SW 1271 (cell line): ENCODE results near the gene ADTRP.

ENCODE experiments used
- DNase-seq, 2 experiments: peaks; one replicate each; lab custom pipeline; 2025; lab: John Stamatoyannopoulos, UW

Gene ADTRP

GRCh38 chr6:11773013-11773412 is 5.6 kb downstream of the ADTRP start:
- DNase-seq, result no peak

- DNase-seq, result peak; percentile 77 to 94
These were observed 6.3 kb downstream of the ADTRP start for GRCh38 chr6:11772109-11772825.

- DNase-seq, result no peak
These were observed 7.0 kb downstream of the ADTRP start for GRCh38 chr6:11771473-11772048.

GRCh38 chr6:11770546-11771466 is 7.8 kb downstream of the ADTRP start:
- DNase-seq, result peak; percentile 86 to 91

- DNase-seq, result peak in 1 of 2 experiments; percentile 24
These were observed 8.6 kb downstream of the ADTRP start for GRCh38 chr6:11769811-11770545.

DNA sequence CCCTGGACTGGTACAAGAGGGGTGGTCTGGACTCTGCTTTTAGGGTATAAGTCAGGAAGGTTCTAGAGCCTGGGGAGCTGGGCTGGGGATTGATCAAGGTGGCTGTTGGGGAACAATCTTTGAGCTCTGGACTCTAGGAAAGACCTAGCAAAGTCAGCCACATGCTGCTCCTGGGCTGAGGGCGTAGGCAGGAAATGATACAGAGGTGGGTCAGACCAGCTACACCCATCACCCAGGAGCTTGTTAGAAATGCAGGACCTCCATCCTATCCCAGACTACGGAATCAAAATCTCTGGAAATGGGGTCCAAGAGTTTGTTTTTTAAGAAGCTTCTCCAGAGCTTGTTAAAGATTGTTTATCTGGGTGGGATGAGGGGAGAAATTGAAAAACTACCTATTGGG is 9.4 kb downstream of the ADTRP start:
- DNase-seq, result peak in 1 of 2 experiments; percentile 18

DNA sequence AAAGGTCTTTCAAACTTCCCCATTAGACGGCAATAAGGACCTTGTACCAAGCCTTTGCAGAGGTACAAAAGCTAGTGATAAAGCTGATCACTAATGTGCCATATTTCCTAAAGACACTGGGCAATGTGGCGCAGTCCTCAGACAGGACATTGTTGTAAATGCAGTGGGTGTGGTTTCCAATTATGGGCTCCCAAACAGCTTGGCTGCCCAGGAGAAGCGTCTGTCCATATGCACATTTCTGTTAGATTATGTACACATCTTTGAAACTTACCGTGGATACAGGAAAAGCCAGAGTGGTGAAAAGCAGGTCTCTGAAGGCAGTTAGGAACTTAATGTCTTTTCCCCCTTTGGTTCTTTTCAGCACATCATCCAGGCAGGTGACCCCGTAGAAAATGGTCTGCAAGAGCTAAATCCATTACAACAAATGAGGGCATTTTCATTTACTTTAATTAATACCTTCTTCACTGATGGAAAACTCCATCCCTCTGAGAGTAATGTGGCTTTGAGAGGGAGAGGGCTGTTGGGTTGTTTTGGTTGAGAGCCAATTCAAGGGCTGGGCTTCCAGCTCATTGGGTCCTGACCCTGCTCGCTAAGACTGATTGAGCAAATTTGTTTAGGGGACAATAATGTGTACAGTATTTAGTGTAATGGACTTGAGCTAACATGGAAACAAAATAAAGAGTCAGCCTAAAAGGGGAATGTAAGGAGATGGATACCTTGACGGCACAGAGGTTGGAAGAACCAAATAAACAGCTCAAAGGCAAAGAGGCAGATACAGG is 10.4 kb downstream of the ADTRP start:
- DNase-seq, result no peak

DNA sequence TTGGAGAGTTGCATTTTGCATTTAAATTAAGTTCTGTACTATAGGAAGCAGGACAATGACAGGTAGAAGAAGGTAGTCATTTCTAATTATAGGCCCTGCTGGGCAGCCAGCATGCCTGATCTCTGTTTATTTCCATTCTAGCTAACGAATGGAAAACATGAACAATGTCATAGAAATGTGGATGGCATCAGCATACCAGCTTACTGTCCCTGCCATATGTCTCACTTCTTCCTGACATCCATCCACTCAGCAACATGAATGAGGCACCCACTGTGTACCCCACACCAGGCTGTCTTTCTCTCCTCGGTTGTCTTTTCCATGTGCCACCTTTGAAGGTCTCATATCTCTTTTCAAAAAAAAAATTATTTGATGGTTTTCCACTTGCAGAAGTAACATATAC is 11.1 kb downstream of the ADTRP start:
- peak in 1 of 2 experiments; percentile 16 for DNase-seq

GRCh38 chr6:11766589-11767450 is 11.8 kb downstream of the ADTRP start:
- DNase-seq, result peak; percentile 88 to 96

- no peak for DNase-seq
These were observed 12.6 kb downstream of the ADTRP start for GRCh38 chr6:11766043-11766442.

GRCh38 chr6:11764250-11764604 is 14.4 kb downstream of the ADTRP start:
- no peak for DNase-seq

GRCh38 chr6:11763460-11764249 is 14.9 kb downstream of the ADTRP start:
- DNase-seq, result no peak

DNA sequence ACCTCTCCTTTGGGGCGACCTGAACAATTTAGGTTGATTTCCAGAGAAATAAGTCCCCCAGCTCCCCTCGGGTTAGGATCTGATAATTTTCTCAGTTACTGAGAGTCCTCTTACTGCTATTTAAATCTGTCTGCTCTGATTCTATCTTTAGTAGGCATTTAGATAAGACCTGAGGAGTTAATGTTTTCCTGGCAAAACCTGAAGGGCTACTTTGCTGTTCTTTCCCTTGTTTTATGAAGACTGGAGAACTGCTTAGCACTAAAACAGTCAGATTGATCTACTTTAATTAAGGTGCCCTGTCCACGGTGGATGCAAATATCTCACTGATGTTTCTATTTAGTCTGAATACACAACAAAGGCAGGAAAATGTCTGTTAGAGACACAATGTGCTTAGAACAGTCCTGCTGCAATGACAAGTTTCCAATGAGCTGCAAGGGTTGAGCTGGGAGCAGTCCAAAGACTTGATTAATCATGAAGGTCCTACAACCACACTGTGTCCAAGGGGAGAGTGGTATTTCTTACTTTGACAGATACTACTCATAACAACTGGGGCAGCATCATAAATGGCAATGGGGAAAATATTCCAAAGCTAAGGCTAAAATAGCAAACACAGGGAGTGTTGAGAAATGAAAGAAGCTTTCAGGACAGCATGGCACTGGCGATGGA is 15.7 kb downstream of the ADTRP start:
- no peak for DNase-seq

DNA sequence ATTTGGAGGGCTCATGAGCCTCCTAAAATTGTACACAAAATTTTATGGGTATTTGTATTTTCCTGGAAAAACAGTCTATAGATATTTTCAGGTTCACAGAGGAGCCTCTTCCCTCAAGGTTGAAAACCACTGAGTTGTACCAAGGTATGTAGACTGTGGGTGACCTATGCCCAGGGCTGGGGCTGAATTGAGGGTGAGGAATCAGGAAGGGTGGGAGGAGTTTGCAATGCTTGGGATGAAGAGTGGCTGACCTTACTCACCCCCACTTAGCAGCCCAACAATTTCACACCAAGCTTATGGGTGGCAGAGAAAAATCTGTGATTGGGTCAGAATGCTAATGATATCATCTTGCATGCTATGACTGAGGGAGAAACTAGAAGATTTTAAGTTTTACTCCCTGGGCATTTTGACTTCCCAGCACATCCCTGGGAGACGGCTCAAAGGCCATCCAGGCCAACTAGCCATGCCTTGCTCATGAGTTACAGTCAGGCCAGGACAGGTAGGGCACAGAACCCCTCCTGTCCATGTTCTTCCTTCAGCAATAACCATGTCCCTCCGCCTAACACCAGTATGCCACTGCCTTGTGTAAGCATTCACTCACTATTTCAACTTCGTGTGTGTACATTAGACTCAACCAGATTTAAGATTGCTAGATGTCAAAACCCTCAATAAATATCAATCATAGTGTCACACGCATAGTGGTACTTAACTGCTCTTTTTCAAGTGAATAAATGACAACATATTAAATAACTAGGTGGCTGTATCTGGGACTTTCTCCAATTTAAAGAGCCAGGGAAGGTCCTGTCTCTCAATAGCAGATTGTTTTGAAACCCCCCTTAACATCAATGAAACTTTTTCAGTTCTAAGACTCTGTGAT is 16.6 kb downstream of the ADTRP start:
- no peak for DNase-seq

DNA sequence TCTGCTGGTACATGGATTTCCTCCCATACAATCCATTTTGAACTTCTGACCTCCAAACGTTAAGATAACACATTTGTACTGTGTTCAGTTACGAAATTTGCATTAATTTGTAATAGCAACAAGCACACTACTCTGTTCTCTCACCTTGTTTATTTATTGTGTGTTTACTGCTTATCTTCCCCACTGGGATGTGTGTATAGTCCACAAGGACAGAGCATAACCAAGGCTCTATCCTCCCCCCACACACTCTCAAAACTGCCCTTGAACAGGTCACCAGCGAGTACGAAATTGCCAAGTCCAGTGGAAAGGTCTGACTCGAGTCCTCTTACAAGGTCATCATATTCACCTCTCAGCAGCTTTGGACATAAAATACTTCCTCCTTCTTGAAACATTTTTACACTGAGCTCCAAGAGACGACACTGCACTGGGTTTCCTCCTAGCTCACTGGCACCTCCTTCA is 18.6 kb downstream of the ADTRP start:
- no peak for DNase-seq

GRCh38 chr6:11758878-11759277 is 19.7 kb downstream of the ADTRP start:
- no peak for DNase-seq

DNA sequence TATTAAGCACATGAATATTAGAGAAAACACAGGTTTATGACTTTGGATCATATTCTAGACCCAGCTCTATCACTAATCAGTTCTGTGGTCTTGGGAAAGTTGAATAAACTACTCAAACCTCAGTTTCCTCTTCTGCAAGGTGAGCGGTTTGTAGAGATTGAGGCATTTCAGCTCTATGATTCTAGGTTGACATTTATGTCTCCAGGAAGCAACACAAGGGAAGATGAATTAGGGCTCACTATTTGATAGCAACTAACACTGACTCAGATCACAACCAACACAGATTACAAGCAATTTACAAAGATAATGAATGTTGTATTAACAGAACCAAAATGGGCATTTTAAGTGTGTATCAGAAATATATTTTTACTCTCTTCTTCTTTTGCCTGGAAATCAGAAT is 21.9 kb downstream of the ADTRP start:
- no peak for DNase-seq

- no peak for DNase-seq
These were observed 22.3 kb downstream of the ADTRP start for GRCh38 chr6:11756292-11756691.
